H1 (cell line): ENCODE results near the gene NEO1. TPM values are rescaled to one million over a fixed set of nuclear protein-coding genes. Genes with fewer than 3 reads are reported as not detected.

ENCODE experiments used
- CTCF ChIA-PET: fragments of 300-600 bp; sonication (Branson Sonifier 250); formaldehyde crosslinking; loops from one replicate; lab custom pipeline; 2021; ENCODE audit not compliant: partially characterized antibody; lab: Charles Lee
- POLR2A ChIA-PET: fragments of 300-600 bp; sonication (Branson Sonifier 250); formaldehyde crosslinking; loops from one replicate; lab custom pipeline; 2021; ENCODE audit warnings: inconsistent platforms; ENCODE audit not compliant: partially characterized antibody; lab: Charles Lee
- DNase-seq, 2 experiments: peaks; one replicate each; pipeline versions ENCODE4 v3.0.0 to v3.0.0-alpha.2; 2010 to 2022; ENCODE audit warnings: low spot score in 2 of 2, low read depth in 1 of 2, mixed read lengths in 1 of 2
- FAIRE-seq: peaks from 2 replicates; lab custom pipeline; 2011; peaks lifted over from hg19 to GRCh38; lab: Jason Lieb, UNC
- H2AFZ ChIP-seq: 2 replicates; pipeline ENCODE4 v1.8.1; 2012; ENCODE audit warnings: low read length, inconsistent platforms
- H2AK5ac ChIP-seq: 2 replicates; pipeline ENCODE4 v1.6.1; 2013; ENCODE audit warnings: low read depth, low read length
- H2BK120ac ChIP-seq: replicated peaks from 2 replicates; pipeline ENCODE3; 2013; ENCODE audit warnings: low read depth, low read length, inconsistent platforms
- H2BK12ac ChIP-seq: 2 replicates; pipeline ENCODE4 v1.6.1; 2013; ENCODE audit warnings: low read depth, low read length
- H2BK15ac ChIP-seq: 2 replicates; pipeline ENCODE4 v1.6.1; 2013; ENCODE audit warnings: low read length
- H2BK20ac ChIP-seq: 2 replicates; pipeline ENCODE4 v1.6.1; 2013; ENCODE audit warnings: low read length
- H2BK5ac ChIP-seq: 2 replicates; pipeline ENCODE4 v1.6.1; 2013; ENCODE audit warnings: low read depth, low read length
- H3K14ac ChIP-seq: 2 replicates; pipeline ENCODE4 v1.6.1; 2013; ENCODE audit warnings: inconsistent platforms; ENCODE audit not compliant: insufficient read length
- H3K18ac ChIP-seq: 2 replicates; pipeline ENCODE4 v1.6.1; 2013; ENCODE audit warnings: low read length; ENCODE audit errors: extremely low read depth
- H3K23ac ChIP-seq: 2 replicates; pipeline ENCODE4 v1.6.1; 2013; ENCODE audit warnings: inconsistent platforms; ENCODE audit not compliant: insufficient read length
- H3K23me2 ChIP-seq: 2 replicates; pipeline ENCODE4 v1.6.1; 2013; ENCODE audit warnings: low read depth, low read length
- H3K27ac ChIP-seq: 2 replicates; pipeline ENCODE4 v1.6.1; 2011; ENCODE audit warnings: low read depth, low read length, inconsistent platforms
- H3K27me3 ChIP-seq, 4 experiments: replicated peaks in 1 of 4; 1 replicate in 1 of 4; 2 replicates in 3 of 4; pipeline versions ENCODE4 v1.6.1 to v1.8.1; 2011 to 2013; ENCODE audit warnings: low read length in 3 of 4, mild to moderate bottlenecking in 3 of 4, inconsistent platforms in 2 of 4, mixed read lengths in 2 of 4, moderate library complexity in 1 of 4; ENCODE audit not compliant: control insufficient read depth in 3 of 4, insufficient read depth in 3 of 4; ENCODE audit errors: extremely low read depth in 1 of 4
- H3K36me3 ChIP-seq, 4 experiments: 2 replicates each; pipeline versions ENCODE4 v1.6.1 to v1.8.1; 2011 to 2013; ENCODE audit warnings: mild to moderate bottlenecking in 4 of 4, low read length in 3 of 4, moderate library complexity in 2 of 4, control low read depth in 1 of 4, inconsistent platforms in 1 of 4; ENCODE audit not compliant: insufficient read depth in 4 of 4, control insufficient read depth in 2 of 4
- H3K4ac ChIP-seq: replicated peaks from 2 replicates; pipeline ENCODE3; 2013; ENCODE audit warnings: low read length, low read depth, mixed read lengths, inconsistent platforms; ENCODE audit not compliant: insufficient read length
- H3K4me1 ChIP-seq, 4 experiments: replicated peaks in 1 of 4; 1 replicate in 1 of 4; 2 replicates in 3 of 4; pipeline versions ENCODE4 v1.6.1 to v1.8.1; 2011 to 2013; ENCODE audit warnings: low read length in 3 of 4, inconsistent platforms in 2 of 4, mixed read lengths in 1 of 4; ENCODE audit not compliant: insufficient read depth in 4 of 4, control insufficient read depth in 3 of 4
- H3K4me2 ChIP-seq, 2 experiments: 2 replicates each; pipeline versions ENCODE4 v1.6.1 to v1.8.1; 2011 to 2013; ENCODE audit warnings: low read depth in 2 of 2, low read length in 2 of 2, control low read depth in 1 of 2, inconsistent platforms in 1 of 2, mild to moderate bottlenecking in 1 of 2; ENCODE audit not compliant: insufficient read depth in 1 of 2
- H3K4me3 ChIP-seq, 4 experiments: fragments of 200-600, 300-600 bp in 1 of 4; sonication (generic), shearing (Covaris generic), sonication (Bioruptor Twin) in 1 of 4; 2 replicates each; pipeline versions ENCODE4 v1.5.1 to v1.8.1; 2011 to 2016; ENCODE audit warnings: low read length in 4 of 4, low read depth in 3 of 4, control low read depth in 2 of 4, inconsistent platforms in 2 of 4, mild to moderate bottlenecking in 2 of 4, mixed read lengths in 1 of 4, moderate library complexity in 1 of 4; ENCODE audit not compliant: insufficient read depth in 2 of 4; ENCODE audit errors: extremely low read depth in 1 of 4
- H3K56ac ChIP-seq: replicated peaks from 2 replicates; pipeline ENCODE3; 2013; ENCODE audit warnings: low read depth, mild to moderate bottlenecking, mixed read lengths, low read length, inconsistent platforms; ENCODE audit not compliant: insufficient read length
- H3K79me1 ChIP-seq: 2 replicates; pipeline ENCODE4 v1.6.1; 2013; ENCODE audit warnings: low read depth, low read length, control low read depth
- H3K79me2 ChIP-seq, 2 experiments: 2 replicates each; pipeline versions ENCODE4 v1.6.1 to v1.8.1; 2012 to 2013; ENCODE audit warnings: low read length in 2 of 2, mild to moderate bottlenecking in 2 of 2, inconsistent platforms in 1 of 2; ENCODE audit not compliant: insufficient read depth in 2 of 2, control insufficient read depth in 1 of 2
- H3K9ac ChIP-seq, 4 experiments: replicated peaks in 1 of 4; 1 replicate in 1 of 4; 2 replicates in 3 of 4; pipeline versions ENCODE4 v1.6.1 to v1.8.1; 2011 to 2013; ENCODE audit warnings: low read depth in 3 of 4, low read length in 3 of 4, control low read depth in 2 of 4, mild to moderate bottlenecking in 2 of 4, moderate library complexity in 2 of 4, inconsistent platforms in 1 of 4; ENCODE audit errors: extremely low read depth in 1 of 4
- H3K9me3 ChIP-seq, 2 experiments: 2 replicates each; pipeline versions ENCODE4 v1.6.1 to v1.8.1; 2012 to 2013; ENCODE audit warnings: mild to moderate bottlenecking in 2 of 2, moderate library complexity in 2 of 2, control low read depth in 1 of 2, inconsistent platforms in 1 of 2, low read depth in 1 of 2, low read length in 1 of 2, mixed read lengths in 1 of 2; ENCODE audit not compliant: insufficient read depth in 2 of 2
- H4K20me1 ChIP-seq, 2 experiments: replicated peaks in 1 of 2; 2 replicates each; pipeline versions ENCODE3 to v1.8.1; 2011 to 2013; ENCODE audit warnings: inconsistent platforms in 2 of 2, low read length in 2 of 2, mild to moderate bottlenecking in 1 of 2; ENCODE audit not compliant: insufficient read depth in 2 of 2, control insufficient read depth in 1 of 2
- H4K5ac ChIP-seq: 2 replicates; pipeline ENCODE4 v1.6.1; 2013; ENCODE audit warnings: low read length, low read depth, mixed read lengths, inconsistent platforms; ENCODE audit not compliant: insufficient read length
- H4K8ac ChIP-seq: 2 replicates; pipeline ENCODE4 v1.8.0; 2013; ENCODE audit warnings: mild to moderate bottlenecking, moderate library complexity, low read length, inconsistent platforms; ENCODE audit not compliant: insufficient read depth; ENCODE audit errors: extremely low read depth
- H4K91ac ChIP-seq: replicated peaks from 2 replicates; pipeline ENCODE3; 2013; ENCODE audit warnings: low read length, mixed read lengths, inconsistent platforms; ENCODE audit not compliant: insufficient read length
- EZH2 ChIP-seq: fragments of 200-600 bp; sonication (generic); IDR thresholded peaks from 2 replicates; pipeline ENCODE4 v1.7.1; 2012; ENCODE audit warnings: low read depth, mild to moderate bottlenecking, moderate library complexity, low read length, inconsistent platforms; ENCODE audit not compliant: severe bottlenecking
- NRF1 ChIP-seq: IDR thresholded peaks from 2 replicates; pipeline ENCODE4 v1.6.1; 2011; ENCODE audit warnings: mild to moderate bottlenecking, low read depth, low read length, improper control_type of control experiment
- POU5F1 ChIP-seq: IDR thresholded peaks from 2 replicates; pipeline ENCODE4 v1.6.1; 2011; ENCODE audit warnings: low read depth, mild to moderate bottlenecking, low read length, moderate library complexity
- RBBP5 ChIP-seq: IDR thresholded peaks from 2 replicates; pipeline ENCODE4 v1.7.1; 2012; ENCODE audit warnings: low read depth, mild to moderate bottlenecking, inconsistent platforms, low read length, moderate library complexity, borderline replicate concordance
- WGBS, 2 experiments: shearing (Covaris generic) in 1 of 2; methylation state at CpG; one replicate each; pipeline versions ENCODE4 v1.1.6 to v1.1.7; 2013 to 2015; ENCODE audit warnings: low lambda C conversion rate in 2 of 2, mixed read lengths in 2 of 2, inconsistent platforms in 1 of 2, low coverage in 1 of 2, missing lambda C conversion rate in 1 of 2; ENCODE audit not compliant: insufficient replicate concordance in 2 of 2, insufficient coverage in 1 of 2, insufficient read length in 1 of 2; ENCODE audit errors: extremely low coverage in 1 of 2, missing lambda C conversion rate in 1 of 2; 5-methylcytosine and 5-hydroxymethylcytosine counted together
- polyA plus RNA-seq, 7 experiments: library from polyadenylated mRNA; depleted of rRNA in 3 of 7; stranded (reverse) in 5 of 7; unstranded in 2 of 7; fragments of >200 nt in 5 of 7; fragments of 200-250 nt in 2 of 7; gene quantifications; 1 replicate in 5 of 7; 2 replicates in 1 of 7; 4 replicates in 1 of 7; pipeline versions ENCODE4 v1.2.1 to v1.2.3, GENCODE V29; 2011 to 2013; ENCODE audit warnings: missing spikeins in 2 of 7, mixed read lengths in 2 of 7
- total RNA-seq: library from RNA; stranded (reverse); fragmentation: NEBNext Ultra II Directional; extraction: Animal tissue kit (Norgen Biotek cat#: 25700); gene quantifications from 2 replicates; pipeline ENCODE4 v1.2.1, GENCODE V29; 2021

The NEO1 gene
- total and polyA plus RNA-seq, 2 of the 8 experiments (the other 6 are each of a cell fraction or from before 2014, with no cell fraction given) = 36.0 to 51.0 TPM

DNA sequence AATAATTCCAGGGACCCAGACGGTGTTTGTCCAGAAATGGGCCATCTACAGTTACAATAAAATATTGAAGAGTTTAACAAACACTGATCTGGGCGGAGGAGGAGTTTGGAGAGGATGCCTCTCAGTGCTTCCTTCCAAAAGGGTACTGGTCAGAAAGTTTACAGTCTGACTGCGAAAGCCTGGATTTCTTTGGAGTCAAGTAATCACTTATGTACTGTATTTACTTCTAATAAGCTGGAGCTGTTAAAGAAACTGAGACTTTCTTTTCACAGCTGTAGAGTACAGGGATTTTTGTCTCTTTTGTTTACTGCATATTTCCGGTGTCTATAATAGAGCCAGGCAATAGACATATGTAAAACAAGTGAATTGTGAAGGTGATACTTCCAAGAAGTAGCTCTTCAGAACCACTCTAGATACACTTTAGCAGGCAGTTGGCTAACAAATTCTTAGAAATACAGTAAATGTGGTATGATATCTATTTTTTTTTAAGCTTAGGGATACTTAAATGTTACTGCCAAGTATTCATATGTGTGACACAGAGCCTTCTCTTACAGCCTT lies 22.1 kb upstream of the NEO1 start:
- Histone ChIP-seq H2BK120ac (no peak overlapping the region), H3K4me2 (no peak overlapping the region), H3K4me3 (no peak overlapping the region), H3K56ac (no peak overlapping the region), H2BK12ac (no peak overlapping the region), H3K23ac (no peak overlapping the region), H3K79me2 (no peaks in the 10 kb centered on the region), H4K91ac (no peak overlapping the region), H3K4me1 (peaks cover 0 to 3% (median 1%) of the 10 kb centered on the region in 4 experiments; a peak in 3 of 7 replicates), H2AK5ac (no peak overlapping the region), H3K27ac (no peak overlapping the region), H3K23me2 (no peaks in the 10 kb centered on the region), H3K14ac (no peak overlapping the region), H3K4ac (no peak overlapping the region), H3K79me1 (no peaks in the 10 kb centered on the region), H3K9me3 (no peaks in the 10 kb centered on the region; a peak in 1 of 4 replicates), H4K5ac (no peak overlapping the region), H3K36me3 (no peaks in the 10 kb centered on the region; a peak in 1 of 8 replicates), H2BK5ac (no peak overlapping the region), H2BK15ac (no peak overlapping the region), H4K8ac (no peak overlapping the region), H3K18ac (no peak overlapping the region), H3K9ac (no peak overlapping the region), H4K20me1 (no peaks in the 10 kb centered on the region), H2BK20ac (no peak overlapping the region), H3K27me3 (no peaks in the 10 kb centered on the region), H2AFZ (no peak overlapping the region)
- TF ChIP-seq RBBP5 = no peak
- TF ChIP-seq POU5F1 = no peak
- no peak for TF ChIP-seq EZH2
- TF ChIP-seq NRF1 = no peak
- ChIA-PET CTCF (interaction anchor here (0.8 to 1.5 kb wide), 4 partner anchors 14 to 211 kb away, joined by 3 read pairs; no protein-coding TSS in a partner anchor), POLR2A (interaction anchor here (0.9 kb wide), 1 partner anchor 26 kb away, joined by 5 read pairs; no protein-coding TSS in a partner anchor)
- WGBS, 2 experiments = 82% methylated on average over 4 of the region's 4 CpGs; no CpG with 5 or more reads in 1 of the 2 experiments
- DNase-seq (no peak), FAIRE-seq (no peak)
